ENCODE measurements around the gene CLASRP. TPM values are rescaled to one million over a fixed set of nuclear protein-coding genes. Genes with fewer than 3 reads are reported as not detected.

Gene CLASRP
- polyA plus RNA-seq, 1 donor from 2014 or later: 30.1 TPM

GRCh38 chr19:45008552-45008951 lies 30.3 kb upstream of the CLASRP start:
- H4K20me1 ChIP-seq (ENCODE audit: insufficient read depth): no peaks in the 10 kb centered on the region
- H3K9ac ChIP-seq (ENCODE audit: low read length): no peak overlapping the region
- H3K79me2 ChIP-seq (replicated peaks; ENCODE audit: insufficient read depth, low read length): no peaks in the 10 kb centered on the region

GRCh38 chr19:45009625-45010255 lies 29.1 kb upstream of the CLASRP start:
- no peak overlapping the region for H3K9ac ChIP-seq (ENCODE audit: low read length)
- H3K79me2 ChIP-seq (replicated peaks; ENCODE audit: insufficient read depth, low read length): no peaks in the 10 kb centered on the region
- TF ChIP-seq EZH2 (IDR thresholded peaks at IDR 0.05; ENCODE audit: borderline replicate concordance, insufficient read depth, low read length, poor library complexity, severe bottlenecking) (no peak), POLR2AphosphoS5 (IDR thresholded peaks at IDR 0.05) (no peak), MXI1 (conservative IDR thresholded peaks at IDR 0.05; ENCODE audit: poor library complexity, severe bottlenecking) (no peak), CTCF (IDR thresholded peaks at IDR 0.05; ENCODE audit: poor library complexity, severe bottlenecking) (no peak), SMC3 (conservative IDR thresholded peaks at IDR 0.05; ENCODE audit: poor library complexity) (no peak)

More at GRCh38 chr19:45008552-45008951, 30.3 kb upstream of the CLASRP start:
- Histone ChIP-seq H3K9me2 (ENCODE audit: insufficient read depth, low read length) (no peaks in the 10 kb centered on the region), H3K36me3 (ENCODE audit: insufficient read depth, low read length) (no peaks in the 10 kb centered on the region), H3K27ac (ENCODE audit: low read length) (no peak overlapping the region), H3F3A (ENCODE audit: insufficient read depth, low read length, poor library complexity, severe bottlenecking) (no peaks in the 10 kb centered on the region), H3K4me3 (ENCODE audit: low read length) (no peak overlapping the region), H3K9me3 (ENCODE audit: low read length) (no peaks in the 10 kb centered on the region), H3K4me2 (ENCODE audit: low read length) (no peak overlapping the region), H3K27me3 (ENCODE audit: insufficient read depth, low read depth, low read length) (no peaks in the 10 kb centered on the region), H2AFZ (ENCODE audit: low read depth, low read length) (no peak overlapping the region)
- TF ChIP-seq EZH2 (IDR thresholded peaks at IDR 0.05; ENCODE audit: borderline replicate concordance, insufficient read depth, low read length, poor library complexity, severe bottlenecking): no peak
- TF ChIP-seq REST (IDR thresholded peaks at IDR 0.05; ENCODE audit: borderline replicate concordance): no peak
- no peak for TF ChIP-seq POLR2AphosphoS5 (IDR thresholded peaks at IDR 0.05)
- TF ChIP-seq MXI1 (conservative IDR thresholded peaks at IDR 0.05; ENCODE audit: poor library complexity, severe bottlenecking): no peak
- no peak for TF ChIP-seq EP300 (conservative IDR thresholded peaks at IDR 0.05; ENCODE audit: poor library complexity, severe bottlenecking)
- no peak for TF ChIP-seq CTCF (IDR thresholded peaks at IDR 0.05; ENCODE audit: poor library complexity, severe bottlenecking)
- TF ChIP-seq SMC3 (conservative IDR thresholded peaks at IDR 0.05; ENCODE audit: poor library complexity): no peak
- TF ChIP-seq TAF1 (IDR thresholded peaks at IDR 0.05; ENCODE audit: low read depth): no peak
- TF ChIP-seq RAD21 (conservative IDR thresholded peaks at IDR 0.05): no peak

More at GRCh38 chr19:45009625-45010255, 29.1 kb upstream of the CLASRP start:
- no peaks in the 10 kb centered on the region for H3F3A ChIP-seq (ENCODE audit: insufficient read depth, low read length, poor library complexity, severe bottlenecking)
- no peak overlapping the region for H3K4me2 ChIP-seq (ENCODE audit: low read length)
- no peaks in the 10 kb centered on the region for H4K20me1 ChIP-seq (ENCODE audit: insufficient read depth)
- H3K27ac ChIP-seq (ENCODE audit: low read length): no peak overlapping the region
- H3K36me3 ChIP-seq (ENCODE audit: insufficient read depth, low read length): no peaks in the 10 kb centered on the region
- no peaks in the 10 kb centered on the region for H3K9me3 ChIP-seq (ENCODE audit: low read length)
- H3K4me3 ChIP-seq (ENCODE audit: low read length): no peak overlapping the region
- H3K9me2 ChIP-seq (ENCODE audit: insufficient read depth, low read length): no peaks in the 10 kb centered on the region
- no peak overlapping the region for H2AFZ ChIP-seq (ENCODE audit: low read depth, low read length)
- H3K27me3 ChIP-seq (ENCODE audit: insufficient read depth, low read depth, low read length): no peaks in the 10 kb centered on the region
